ENCODE data around the gene SULT1A3. TPM values are rescaled to one million over a fixed set of nuclear protein-coding genes. Genes with fewer than 3 reads are reported as not detected.
"Not testable (repeated sequence)": the region's sequence is repeated elsewhere in the genome, so short reads cannot be mapped to it uniquely, and the experiment has no call there.

SULT1A3 gene
- total and polyA plus RNA-seq, 2 experiments from 2014 or later, result 4.8 to 12.2 TPM

GRCh38 chr16:30173054-30173453 is 26.0 kb upstream of the SULT1A3 start:
- no peak overlapping the region for H3K27ac ChIP-seq
- no peak for DNase-seq
- H3K4me1 ChIP-seq (ENCODE audit: insufficient read depth), result no peaks in the 10 kb centered on the region
- H3K79me2 ChIP-seq (ENCODE audit: insufficient read depth), result no peaks in the 10 kb centered on the region
- no peaks in the 10 kb centered on the region for H3K9me2 ChIP-seq (ENCODE audit: insufficient read depth)
- H3K36me3 ChIP-seq (ENCODE audit: low read depth), result no peaks in the 10 kb centered on the region
- in situ Hi-C loops (cut with MboI), result no loop called here
- 88 to 95% methylated on average over 7 of the region's 7 CpGs for WGBS, 2 experiments (ENCODE audit: low coverage in 1 of 2, low lambda C conversion rate in 2 of 2, missing lambda C conversion rate in 2 of 2)
- H4K20me1 ChIP-seq (ENCODE audit: insufficient read depth), result no peaks in the 10 kb centered on the region
- H3K9ac ChIP-seq, result no peak overlapping the region
- H3K27me3 ChIP-seq (replicated peaks; ENCODE audit: insufficient read depth), result no peaks in the 10 kb centered on the region
- no peaks in the 10 kb centered on the region for H3F3A ChIP-seq (ENCODE audit: insufficient read depth)
- H3K9me3 ChIP-seq (ENCODE audit: low read depth), result no peaks in the 10 kb centered on the region
- no peak overlapping the region for H2AFZ ChIP-seq
- H3K4me2 ChIP-seq (ENCODE audit: unreplicated experiment), result no peak overlapping the region
- H3K4me3 ChIP-seq, result no peak overlapping the region
- TF ChIP-seq EZH2 (IDR thresholded peaks at IDR 0.05; ENCODE audit: insufficient read depth, poor library complexity, severe bottlenecking), result no peak
- TF ChIP-seq EZH2phosphoT487 (IDR thresholded peaks at IDR 0.05; ENCODE audit: insufficient read depth, low read depth), result no peak

GRCh38 chr16:30176876-30177275 is 22.2 kb upstream of the SULT1A3 start:
- WGBS, 2 experiments (ENCODE audit: low coverage in 1 of 2, low lambda C conversion rate in 2 of 2, missing lambda C conversion rate in 2 of 2), result 87 to 92% methylated on average over 6 of the region's 6 CpGs
- H3K36me3 ChIP-seq (ENCODE audit: low read depth); H3K27ac ChIP-seq; H3K9ac ChIP-seq; DNase-seq; H3F3A ChIP-seq (ENCODE audit: insufficient read depth); in situ Hi-C loops (cut with MboI); H3K27me3 ChIP-seq (replicated peaks; ENCODE audit: insufficient read depth); H3K4me1 ChIP-seq (ENCODE audit: insufficient read depth); H4K20me1 ChIP-seq (ENCODE audit: insufficient read depth); H3K79me2 ChIP-seq (ENCODE audit: insufficient read depth); H3K4me2 ChIP-seq (ENCODE audit: unreplicated experiment); H2AFZ ChIP-seq; H3K9me2 ChIP-seq (ENCODE audit: insufficient read depth); H3K4me3 ChIP-seq; H3K9me3 ChIP-seq (ENCODE audit: low read depth): not testable (repeated sequence)

- WGBS, 2 experiments (ENCODE audit: low coverage in 1 of 2, low lambda C conversion rate in 2 of 2, missing lambda C conversion rate in 2 of 2), result 63 to 67% methylated on average over 4 of the region's 4 CpGs
- Histone ChIP-seq H3K36me3 (ENCODE audit: low read depth) (no peaks in the 10 kb centered on the region), H3K9me3 (ENCODE audit: low read depth) (no peaks in the 10 kb centered on the region), H3K27ac (no peak overlapping the region), H3K9me2 (ENCODE audit: insufficient read depth) (no peaks in the 10 kb centered on the region), H3K79me2 (ENCODE audit: insufficient read depth) (no peaks in the 10 kb centered on the region), H2AFZ (no peak overlapping the region), H3K4me2 (ENCODE audit: unreplicated experiment) (no peak overlapping the region), H3K4me3 (no peak overlapping the region), H3K4me1 (ENCODE audit: insufficient read depth) (no peaks in the 10 kb centered on the region), H3K27me3 (replicated peaks; ENCODE audit: insufficient read depth) (no peaks in the 10 kb centered on the region), H4K20me1 (ENCODE audit: insufficient read depth) (no peaks in the 10 kb centered on the region), H3K9ac (no peak overlapping the region), H3F3A (ENCODE audit: insufficient read depth) (no peaks in the 10 kb centered on the region)
- DNase-seq, result no peak
- in situ Hi-C loops (cut with MboI), result no loop called here
- TF ChIP-seq EZH2 (IDR thresholded peaks at IDR 0.05; ENCODE audit: insufficient read depth, poor library complexity, severe bottlenecking) (no peak), EZH2phosphoT487 (IDR thresholded peaks at IDR 0.05; ENCODE audit: insufficient read depth, low read depth) (no peak)
Measured at GRCh38 chr16:30179195-30179594, 19.9 kb upstream of the SULT1A3 start.

GRCh38 chr16:30179931-30180330 is 19.1 kb upstream of the SULT1A3 start:
- no peaks in the 10 kb centered on the region for H3F3A ChIP-seq (ENCODE audit: insufficient read depth)
- H3K27ac ChIP-seq, result no peak overlapping the region
- H3K9ac ChIP-seq, result no peak overlapping the region
- H4K20me1 ChIP-seq (ENCODE audit: insufficient read depth), result no peaks in the 10 kb centered on the region
- in situ Hi-C loops (cut with MboI), result no loop called here
- H3K4me1 ChIP-seq (ENCODE audit: insufficient read depth), result no peaks in the 10 kb centered on the region
- 80 to 87% methylated on average over 9 of the region's 9 CpGs for WGBS, 2 experiments (ENCODE audit: low coverage in 1 of 2, low lambda C conversion rate in 2 of 2, missing lambda C conversion rate in 2 of 2)
- H3K79me2 ChIP-seq (ENCODE audit: insufficient read depth), result no peaks in the 10 kb centered on the region
- no peaks in the 10 kb centered on the region for H3K9me3 ChIP-seq (ENCODE audit: low read depth)
- no peak overlapping the region for H3K4me3 ChIP-seq
- H3K36me3 ChIP-seq (ENCODE audit: low read depth), result no peaks in the 10 kb centered on the region
- H3K4me2 ChIP-seq (ENCODE audit: unreplicated experiment), result no peak overlapping the region
- no peaks in the 10 kb centered on the region for H3K9me2 ChIP-seq (ENCODE audit: insufficient read depth)
- no peak overlapping the region for H2AFZ ChIP-seq
- TF ChIP-seq EZH2 (IDR thresholded peaks at IDR 0.05; ENCODE audit: insufficient read depth, poor library complexity, severe bottlenecking) (no peak), EZH2phosphoT487 (IDR thresholded peaks at IDR 0.05; ENCODE audit: insufficient read depth, low read depth) (no peak)
- DNase-seq, result no peak
- H3K27me3 ChIP-seq (replicated peaks; ENCODE audit: insufficient read depth), result no peaks in the 10 kb centered on the region

GRCh38 chr16:30180741-30181140 is 18.3 kb upstream of the SULT1A3 start:
- no peaks in the 10 kb centered on the region for H3F3A ChIP-seq (ENCODE audit: insufficient read depth)
- TF ChIP-seq EZH2 (IDR thresholded peaks at IDR 0.05; ENCODE audit: insufficient read depth, poor library complexity, severe bottlenecking), result no peak
- no peak for TF ChIP-seq EZH2phosphoT487 (IDR thresholded peaks at IDR 0.05; ENCODE audit: insufficient read depth, low read depth)
- no peak for DNase-seq
- no peaks in the 10 kb centered on the region for H4K20me1 ChIP-seq (ENCODE audit: insufficient read depth)
- H3K27me3 ChIP-seq (replicated peaks; ENCODE audit: insufficient read depth), result no peaks in the 10 kb centered on the region
- no peak overlapping the region for H3K9ac ChIP-seq
- no peaks in the 10 kb centered on the region for H3K36me3 ChIP-seq (ENCODE audit: low read depth)
- H3K4me3 ChIP-seq, result no peak overlapping the region
- no peaks in the 10 kb centered on the region for H3K79me2 ChIP-seq (ENCODE audit: insufficient read depth)
- no peak overlapping the region for H3K27ac ChIP-seq
- no peaks in the 10 kb centered on the region for H3K4me1 ChIP-seq (ENCODE audit: insufficient read depth)
- H3K9me3 ChIP-seq (ENCODE audit: low read depth), result no peaks in the 10 kb centered on the region
- in situ Hi-C loops (cut with MboI), result no loop called here
- no peaks in the 10 kb centered on the region for H3K9me2 ChIP-seq (ENCODE audit: insufficient read depth)
- no peak overlapping the region for H2AFZ ChIP-seq
- WGBS, 2 experiments (ENCODE audit: low coverage in 1 of 2, low lambda C conversion rate in 2 of 2, missing lambda C conversion rate in 2 of 2), result 61 to 68% methylated on average over 3 of the region's 3 CpGs
- H3K4me2 ChIP-seq (ENCODE audit: unreplicated experiment), result no peak overlapping the region

Measured in GM23248 (cell line).